Renal cortex interstitium (tissue), 11 donors: Measurements from ENCODE around the gene CHKB. TPM values are rescaled to one million over a fixed set of nuclear protein-coding genes. Genes with fewer than 3 reads are reported as not detected.

Experiments
- DNase-seq, 11 donors: peaks; one replicate each; pipeline ENCODE4 v3.0.0-alpha.2; 2013; ENCODE audit warnings: low read depth in 9 of 11, low spot score in 4 of 11; ENCODE audit errors: extremely low read depth in 1 of 11
- polyA plus RNA-seq, 3 donors: library from polyadenylated mRNA; unstranded; fragments of 120-200 nt; gene quantifications; one replicate each; pipeline ENCODE4 v1.2.1, GENCODE V29; 2013; ENCODE audit not compliant: insufficient read length in 3 of 3

Gene CHKB
- polyA plus RNA-seq, 3 donors = 82.4 to 118 (median 86.6) TPM

GRCh38 chr22:50529416-50529896 is 53.2 kb downstream of the CHKB start:
- DNase-seq = no peak

Other genes with a start within 250 kb of the CHKB start
- 10 to 100 TPM; 34.4 to 58.1 (median 44.6) TPM for gene PPP6R2, start 239.5 kb downstream of the CHKB start, polyA plus RNA-seq
- gene SBF1, start 107.8 kb downstream of the CHKB start, polyA plus RNA-seq = 10 to 100 TPM; 28.4 to 46.4 (median 45.6) TPM
- 1 to 10 TPM; 3.8 to 6.9 (median 4.6) TPM for gene ADM2, start 101.3 kb downstream of the CHKB start, polyA plus RNA-seq
- 10 to 100 TPM in 1 of 3 donors, 1 to 10 TPM in 2; 2.4 to 13.6 (median 3.0) TPM for gene MIOX, start 96.0 kb downstream of the CHKB start, polyA plus RNA-seq
- 10 to 100 TPM; 30.3 to 58.1 (median 56.0) TPM for gene LMF2, start 75.1 kb downstream of the CHKB start, polyA plus RNA-seq
- 10 to 100 TPM; 39.6 to 53.9 (median 50.3) TPM for gene NCAPH2, start 74.6 kb downstream of the CHKB start, polyA plus RNA-seq
- 1 to 10 TPM; 1.0 to 5.2 (median 1.9) TPM for gene SCO2, start 57.3 kb downstream of the CHKB start, polyA plus RNA-seq
- 1 to 10 TPM; 1.4 to 3.0 (median 1.9) TPM for gene TYMP, start 52.8 kb downstream of the CHKB start, polyA plus RNA-seq
- gene KLHDC7B, start 37.0 kb downstream of the CHKB start, polyA plus RNA-seq = under 1 TPM; 0.10 to 0.50 (median 0.15) TPM
- gene SYCE3, start 19.9 kb downstream of the CHKB start, polyA plus RNA-seq = under 1 TPM in 2 of 3 donors, not detected in 1; 0.23 to 0.47 TPM
- gene CPT1B, start 4.4 kb downstream of the CHKB start, polyA plus RNA-seq = 10 to 100 TPM; 12.7 to 19.9 (median 18.2) TPM
- gene MAPK8IP2, start 17.9 kb upstream of the CHKB start, polyA plus RNA-seq = 1 to 10 TPM in 1 of 3 donors, under 1 TPM in 2; 0.78 to 1.0 (median 0.98) TPM
- gene ARSA, start 45.3 kb upstream of the CHKB start, polyA plus RNA-seq = 10 to 100 TPM; 12.2 to 20.8 (median 13.5) TPM
- 10 to 100 TPM; 13.7 to 24.6 (median 21.2) TPM for gene SHANK3, start 90.0 kb upstream of the CHKB start, polyA plus RNA-seq
- under 1 TPM; 0.27 to 0.53 (median 0.51) TPM for gene ACR, start 155.4 kb upstream of the CHKB start, polyA plus RNA-seq
- gene RABL2B, start 200.8 kb upstream of the CHKB start, polyA plus RNA-seq = 10 to 100 TPM; 57.5 to 83.8 (median 59.5) TPM